GDM1 (cell line): ENCODE results near the gene ITPR1.

Source experiments
- DNase-seq: peaks from one replicate; lab custom pipeline; 2025; lab: John Stamatoyannopoulos, UW

Gene ITPR1

DNA sequence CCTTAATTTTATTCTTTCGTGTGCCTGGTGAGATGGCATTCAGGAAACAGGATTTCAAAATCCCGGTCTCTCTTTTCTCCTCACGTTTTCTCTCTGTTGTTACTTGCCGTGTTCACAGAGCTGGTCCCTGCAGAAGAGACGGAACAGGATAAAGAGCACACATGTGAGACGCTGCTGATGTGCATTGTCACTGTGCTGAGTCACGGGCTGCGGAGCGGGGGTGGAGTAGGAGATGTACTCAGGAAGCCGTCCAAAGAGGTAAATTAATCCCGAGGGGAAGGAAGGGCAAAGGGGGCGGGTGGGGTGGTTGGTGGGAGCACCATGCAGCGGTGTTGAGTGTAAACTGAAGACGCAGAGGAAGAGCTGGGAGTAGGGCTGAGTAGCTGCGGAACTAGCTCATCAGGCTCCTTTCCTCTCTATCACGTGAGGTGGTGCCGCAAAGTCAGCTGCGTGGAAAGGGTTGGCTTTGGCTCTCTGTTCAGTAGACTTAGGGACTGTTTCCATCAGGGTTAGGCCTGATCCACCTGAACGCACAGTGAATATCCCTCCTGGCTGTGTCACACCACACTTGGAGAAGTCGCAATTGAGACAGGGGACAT is 321.3 kb downstream of the ITPR1 start:
- peak; percentile 86 for DNase-seq

- no peak for DNase-seq
Observed at GRCh38 chr3:4814904-4815574, 321.9 kb downstream of the ITPR1 start.

DNA sequence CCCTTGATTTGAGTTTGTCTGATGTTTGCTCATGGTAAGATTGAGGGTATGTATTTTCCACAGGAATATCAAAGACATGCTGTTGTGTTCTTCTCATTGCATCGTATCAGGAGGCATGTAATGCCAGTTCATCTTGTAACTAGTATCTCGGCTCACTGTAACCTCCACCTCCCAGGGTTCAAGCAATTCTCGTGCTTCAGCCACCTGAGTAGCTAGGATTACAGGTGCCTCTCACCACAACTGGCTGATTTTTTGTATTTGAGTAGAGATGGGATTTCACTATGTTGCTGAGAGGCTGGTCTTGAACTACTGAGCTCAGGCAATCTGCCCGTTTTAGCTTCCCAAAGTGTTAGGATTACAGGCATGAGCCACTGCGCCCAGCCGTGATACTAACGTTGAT is 323.2 kb downstream of the ITPR1 start:
- DNase-seq, result no peak

- DNase-seq, result no peak
Observed at GRCh38 chr3:4816718-4817117, 323.6 kb downstream of the ITPR1 start.

GRCh38 chr3:4817128-4817527 is 324.0 kb downstream of the ITPR1 start:
- no peak for DNase-seq

- DNase-seq, result no peak
Observed at GRCh38 chr3:4818164-4818563, 325.0 kb downstream of the ITPR1 start.

- DNase-seq, result no peak
Observed at GRCh38 chr3:4818986-4819693, 326.0 kb downstream of the ITPR1 start.

GRCh38 chr3:4819746-4820145 is 326.6 kb downstream of the ITPR1 start:
- DNase-seq, result no peak

- DNase-seq, result no peak
Observed at GRCh38 chr3:4820296-4821121, 327.4 kb downstream of the ITPR1 start.

- DNase-seq, result no peak
Observed at GRCh38 chr3:4821338-4821737, 328.2 kb downstream of the ITPR1 start.

- no peak for DNase-seq
Observed at GRCh38 chr3:4821975-4822374, 328.8 kb downstream of the ITPR1 start.

- no peak for DNase-seq
Observed at GRCh38 chr3:4822568-4822967, 329.4 kb downstream of the ITPR1 start.

GRCh38 chr3:4823385-4823784 is 330.2 kb downstream of the ITPR1 start:
- DNase-seq, result no peak

DNA sequence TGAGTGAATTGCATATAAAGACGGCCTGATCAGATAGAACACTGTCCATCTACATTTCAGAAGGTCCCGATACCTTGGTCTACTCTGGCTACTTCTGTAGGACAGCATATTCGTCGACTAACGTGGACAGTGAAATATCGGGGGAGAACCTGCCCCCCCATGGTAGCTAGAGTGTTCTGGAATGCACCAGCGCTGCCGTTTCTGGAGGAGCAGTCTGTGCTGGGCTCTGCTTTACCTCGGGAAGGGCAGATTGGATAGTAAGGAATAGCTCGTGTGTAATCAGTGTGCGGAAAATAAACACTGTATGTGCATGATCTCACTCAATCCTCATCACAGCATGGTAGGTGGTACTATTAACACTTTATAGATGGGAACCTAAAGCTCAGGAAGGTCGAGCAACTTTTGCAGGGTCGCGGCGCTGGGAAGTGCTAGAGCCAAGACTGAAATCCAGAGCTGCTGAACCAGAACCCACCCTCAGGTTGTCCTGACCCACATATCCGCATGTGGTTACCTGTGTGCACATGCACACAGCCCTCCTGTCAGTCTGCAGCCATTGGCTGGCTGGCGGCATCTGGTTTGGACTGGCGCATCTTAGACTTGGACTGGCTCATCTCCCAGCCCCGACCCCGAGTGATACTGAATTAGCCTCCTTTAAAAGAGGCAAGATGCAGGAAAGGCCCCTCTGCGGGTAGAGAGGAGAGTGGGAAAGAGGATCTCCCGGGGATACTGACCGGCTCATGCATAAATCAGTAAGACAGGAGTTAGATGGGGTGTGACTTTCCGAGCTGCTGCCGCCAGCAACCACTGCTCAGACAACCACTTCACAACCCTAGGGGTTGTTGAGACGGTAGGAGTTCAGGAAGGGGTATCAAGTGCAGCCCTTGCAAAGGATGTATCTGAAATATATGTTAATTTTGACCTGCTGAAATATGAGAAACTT is 331.1 kb downstream of the ITPR1 start:
- DNase-seq, result no peak

DNA sequence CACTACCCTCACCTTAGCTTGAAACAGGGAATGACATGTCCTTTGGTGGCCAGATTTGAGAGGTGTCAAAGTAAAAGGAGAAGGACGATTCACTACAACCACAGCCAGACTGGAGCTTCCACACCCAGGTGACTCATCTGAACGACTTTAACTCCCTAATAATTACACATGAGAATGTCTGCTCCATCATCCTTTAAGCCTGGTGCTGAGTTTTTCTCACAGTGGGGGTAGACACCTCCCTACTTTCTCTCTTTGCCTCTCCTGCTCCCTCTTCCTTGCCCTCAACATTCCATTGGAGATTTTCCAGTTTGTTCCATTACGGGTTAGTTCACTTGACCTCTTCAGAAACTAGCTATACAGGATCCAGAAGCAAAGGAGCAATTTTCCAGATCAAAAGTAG is 331.8 kb downstream of the ITPR1 start:
- no peak for DNase-seq

- DNase-seq, result no peak
Observed at GRCh38 chr3:4825436-4826236, 332.5 kb downstream of the ITPR1 start.

GRCh38 chr3:4826237-4827100 is 333.3 kb downstream of the ITPR1 start:
- DNase-seq, result no peak

DNA sequence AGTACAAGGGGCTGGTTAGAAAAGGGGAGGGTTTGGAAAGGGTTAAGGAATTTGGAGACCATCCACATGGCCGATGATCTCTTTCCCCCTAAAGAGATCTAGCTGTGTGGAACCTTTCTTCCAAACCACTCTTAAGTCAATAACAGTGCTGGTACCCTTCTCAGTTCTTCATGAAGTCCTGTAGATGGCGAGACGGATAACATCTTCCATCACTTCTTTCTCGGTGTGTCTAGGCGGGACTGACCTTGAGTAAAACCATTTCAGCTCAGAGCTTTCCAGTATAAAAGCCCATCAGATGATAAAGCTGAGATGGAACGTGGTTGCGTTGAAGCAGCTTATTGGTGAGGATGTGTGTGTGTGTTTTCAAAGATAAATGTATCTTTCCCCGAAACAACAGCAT is 334.6 kb downstream of the ITPR1 start:
- DNase-seq, result no peak

- DNase-seq, result no peak
Observed at GRCh38 chr3:4828279-4829030, 335.3 kb downstream of the ITPR1 start.
